Measurements from ENCODE around the gene CFHR5.
"Not testable (repeated sequence)": the region's sequence is repeated elsewhere in the genome, so short reads cannot be mapped to it uniquely, and the experiment has no call there.

CFHR5 gene

GRCh38 chr1:196977278-196977677 is at the start of gene CFHR5:
Gene CFHR5, plus strand, starts transcription at chr1:196977556. Its CDS starts 109 bp downstream, at chr1:196977665.
- DNase-seq, result no peak

- not testable (repeated sequence) for DNase-seq
Measured at GRCh38 chr1:196932853-196933252, 44.5 kb upstream of the CFHR5 start.

DNA sequence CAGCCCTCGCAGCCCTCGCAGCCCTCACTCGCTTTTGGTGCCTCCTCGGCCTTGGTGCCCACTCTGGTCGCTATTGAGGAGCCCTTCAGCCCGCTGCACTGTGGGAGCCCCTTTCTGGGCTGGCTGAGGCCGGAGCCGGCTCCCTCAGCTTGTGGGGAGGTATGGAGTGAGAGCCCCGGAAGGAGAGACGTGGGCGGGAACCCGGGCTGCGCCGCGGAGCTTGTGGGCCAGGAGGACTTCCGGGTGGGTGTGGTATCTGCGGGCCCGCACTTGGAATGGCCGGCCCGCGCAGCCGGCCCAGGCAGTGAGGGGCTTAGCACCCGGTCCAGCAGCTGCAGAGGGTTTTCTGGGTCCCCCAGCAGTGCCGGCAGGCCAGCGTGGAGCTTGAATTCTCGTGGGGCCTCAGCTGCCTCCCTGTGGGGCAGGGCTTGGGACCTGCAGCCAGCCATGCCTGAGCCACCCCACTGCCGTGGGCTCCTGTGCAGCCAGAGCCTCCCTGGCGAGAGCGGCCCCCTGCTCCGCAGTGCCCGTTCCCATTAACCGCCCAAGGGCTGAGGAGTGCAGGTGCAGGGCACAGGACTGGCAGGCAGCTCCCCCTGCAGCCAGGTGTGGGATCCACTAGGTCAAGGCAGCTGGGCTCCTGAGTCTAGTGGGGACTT is 43.7 kb upstream of the CFHR5 start:
- DNase-seq, result no peak

DNA sequence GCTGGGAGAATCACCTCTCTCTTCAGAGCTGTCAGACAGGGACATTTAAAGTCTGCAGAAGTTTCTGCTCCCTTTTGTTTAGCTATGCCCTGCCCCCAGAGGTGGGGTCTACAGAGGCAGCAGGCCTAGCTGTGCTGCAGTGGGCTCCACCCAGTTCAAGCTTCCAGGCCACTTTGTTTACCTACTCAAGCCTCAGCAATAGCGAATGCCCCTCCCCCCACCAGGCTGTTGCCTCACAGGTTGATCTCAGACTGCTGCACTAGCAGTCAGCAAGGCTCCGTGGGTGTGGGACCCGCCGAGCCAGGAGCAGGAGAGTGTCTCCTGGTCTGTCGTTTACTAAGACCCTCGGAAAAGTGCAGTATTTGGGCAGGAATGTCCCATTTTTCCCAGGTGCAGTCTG is 35.9 kb upstream of the CFHR5 start:
- DNase-seq, result not testable (repeated sequence)

DNA sequence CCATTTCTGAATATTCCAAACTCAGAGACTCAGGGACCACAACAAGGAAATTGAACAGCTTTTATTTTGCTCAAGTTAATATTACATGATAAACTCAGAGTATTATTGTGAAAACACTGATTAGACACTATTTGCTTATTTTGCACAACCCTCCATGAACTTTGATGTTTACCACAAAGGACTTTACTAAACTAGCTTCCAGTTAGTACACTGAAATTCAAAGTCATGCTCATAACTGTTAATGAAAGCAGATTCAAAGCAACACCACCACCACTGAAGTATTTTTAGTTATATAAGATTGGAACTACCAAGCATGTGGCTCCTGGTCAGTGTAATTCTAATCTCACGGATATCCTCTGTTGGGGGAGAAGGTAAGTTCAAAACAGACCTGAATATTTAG is 33.8 kb upstream of the CFHR5 start, which contains the start of gene CFHR2:
Gene CFHR2 (plus strand): TSS at position 171 of the 400 bp plus-strand sequence. CDS start 143 bp downstream, at position 314.
- DNase-seq, result not testable (repeated sequence)

- no peak for DNase-seq
Measured at GRCh38 chr1:196951711-196952394, 25.5 kb upstream of the CFHR5 start.

GRCh38 chr1:196954778-196955177 is 22.6 kb upstream of the CFHR5 start:
- no peak for DNase-seq

- no peak for DNase-seq
Measured at GRCh38 chr1:196955926-196956325, 21.4 kb upstream of the CFHR5 start.

- DNase-seq, result no peak
Measured at GRCh38 chr1:196960854-196961253, 16.5 kb upstream of the CFHR5 start.

- no peak for DNase-seq
Measured at GRCh38 chr1:196970182-196970581, 7.2 kb upstream of the CFHR5 start.

DNA sequence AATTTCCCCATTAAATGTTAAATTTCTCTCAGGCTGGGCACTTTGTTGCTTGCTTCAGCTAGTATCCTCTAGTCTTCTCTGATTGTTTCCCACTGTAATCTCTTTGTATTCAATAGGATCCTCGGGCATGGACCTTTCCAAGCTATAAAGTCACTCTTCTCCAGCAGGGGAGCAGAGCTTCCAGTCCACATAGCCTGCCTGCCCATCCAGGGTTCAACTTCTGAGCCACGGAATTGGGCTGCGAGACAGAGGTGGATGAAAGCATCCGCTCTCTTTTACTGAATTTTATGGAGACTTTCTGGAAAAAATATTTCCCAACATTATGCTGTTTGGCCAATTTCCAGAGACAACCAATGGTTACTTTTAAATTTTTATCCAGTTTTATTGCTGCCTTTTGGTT is 1.1 kb upstream of the CFHR5 start:
- DNase-seq, result no peak

DNA sequence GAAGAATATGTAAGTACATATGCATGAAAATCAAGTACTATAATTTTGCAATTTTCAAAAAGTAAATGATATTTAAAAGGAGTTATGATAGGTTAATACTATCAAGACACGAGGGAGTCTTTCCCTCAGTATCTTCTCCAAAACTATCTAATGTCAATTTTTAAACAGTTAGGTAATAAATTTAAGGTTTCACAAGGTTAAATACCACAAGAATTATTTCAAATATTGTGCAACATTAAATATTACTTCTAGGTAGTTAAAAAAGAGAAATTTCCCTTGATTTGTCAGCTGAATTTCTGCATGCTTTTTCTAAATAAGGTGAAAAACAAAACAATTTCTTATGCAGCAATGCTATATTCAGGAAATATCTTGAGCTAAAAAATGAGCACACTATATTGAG is 3.5 kb downstream of the CFHR5 start:
- no peak for DNase-seq

DNA sequence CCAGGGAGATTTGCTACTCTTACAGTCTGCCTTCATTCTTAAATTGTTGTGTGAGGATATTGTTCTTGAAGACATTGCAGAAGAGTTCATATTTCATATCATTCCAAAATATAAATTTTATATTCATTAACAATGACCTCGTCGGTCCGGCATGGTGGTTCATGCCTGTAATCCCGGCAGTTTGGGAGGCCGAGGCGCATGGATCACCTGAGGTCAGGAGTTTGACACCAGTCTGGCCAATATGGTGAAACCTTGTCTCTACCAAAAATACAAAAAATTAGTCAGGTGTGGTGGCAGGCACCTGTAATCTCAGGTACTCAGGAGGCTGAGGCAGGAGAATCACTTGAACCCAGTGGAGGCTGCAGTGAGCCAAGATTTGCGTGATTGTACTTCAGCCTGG is 4.9 kb downstream of the CFHR5 start:
- not testable (repeated sequence) for DNase-seq

DNA sequence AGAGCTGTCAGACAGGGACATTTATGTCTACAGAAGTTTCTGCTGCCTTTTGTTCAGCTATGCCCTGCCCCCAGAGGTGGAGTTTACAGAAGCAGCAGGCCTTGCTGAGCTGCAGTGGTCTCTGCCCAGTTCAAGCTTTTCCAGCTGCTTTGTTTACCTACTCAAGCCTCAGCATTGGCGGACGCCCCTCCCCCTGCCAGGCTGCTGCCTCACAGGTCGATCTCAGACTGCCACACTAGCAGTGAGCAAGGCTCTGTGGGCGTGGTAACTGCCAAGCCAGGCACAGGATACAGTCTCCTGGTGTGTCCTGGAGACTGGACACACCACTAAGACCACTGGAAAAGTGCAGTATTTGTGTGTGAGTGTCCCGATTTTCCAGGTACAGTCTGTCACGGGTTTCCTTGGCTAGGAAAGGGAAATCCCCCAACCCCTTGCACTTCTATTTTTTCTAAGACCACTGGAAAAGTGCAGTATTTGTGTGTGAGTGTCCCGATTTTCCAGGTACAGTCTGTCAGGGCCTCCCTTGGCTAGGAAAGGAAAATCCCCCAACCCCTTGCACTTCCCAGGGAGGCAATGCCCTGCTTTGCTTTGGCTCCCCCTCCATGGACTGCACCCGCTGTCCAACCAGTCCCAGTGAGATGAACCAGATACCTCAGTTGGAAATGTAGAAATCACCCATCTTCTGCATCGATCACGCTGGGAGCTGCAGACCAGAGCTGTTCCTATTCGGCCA is 14.7 kb downstream of the CFHR5 start:
- DNase-seq, result not testable (repeated sequence)

- no peak for DNase-seq
Measured at GRCh38 chr1:196993916-196994315, 16.6 kb downstream of the CFHR5 start.

- DNase-seq, result no peak
Measured at GRCh38 chr1:196997423-196997822, 20.1 kb downstream of the CFHR5 start.

- DNase-seq, result no peak
Measured at GRCh38 chr1:197001828-197002227, 24.5 kb downstream of the CFHR5 start.

DNA sequence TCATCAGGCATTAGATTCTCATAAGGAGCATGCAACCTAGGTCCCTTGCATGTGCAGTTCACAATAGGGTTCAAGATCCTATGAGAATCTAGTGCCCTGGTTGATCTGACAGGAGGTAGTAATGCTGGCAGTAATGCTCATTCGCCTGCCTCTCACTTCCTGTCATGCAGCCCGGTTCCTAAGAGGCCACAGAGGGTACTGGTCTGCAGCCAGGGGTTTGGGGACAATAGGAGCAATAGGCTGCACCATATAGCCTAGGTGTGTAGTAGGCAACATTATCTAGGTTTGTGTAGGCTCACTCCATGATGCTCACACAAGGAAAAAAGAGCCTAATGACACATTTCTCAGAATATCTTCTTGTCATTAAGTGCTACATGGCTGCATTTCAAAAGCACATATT is 25.8 kb downstream of the CFHR5 start:
- no peak for DNase-seq

DNA sequence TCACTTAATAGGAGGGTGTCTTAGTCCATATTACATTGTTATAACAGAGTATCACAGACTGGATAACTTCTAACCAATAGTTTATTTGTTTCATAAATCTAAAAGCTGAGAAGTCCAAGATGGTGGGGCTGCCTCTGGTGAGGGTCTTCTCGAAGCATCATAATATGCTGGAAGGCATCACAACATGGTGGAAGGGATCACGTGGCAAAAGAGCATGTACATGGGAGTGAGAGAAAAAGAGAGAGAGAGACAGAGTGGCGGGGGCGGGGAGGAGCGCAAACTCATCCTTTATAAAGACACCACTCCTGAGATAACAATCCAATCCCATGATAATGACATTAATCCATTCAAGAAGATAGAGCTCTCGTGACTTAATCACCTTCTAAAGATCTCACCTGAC is 31.5 kb downstream of the CFHR5 start:
- DNase-seq, result no peak

- no peak for DNase-seq
Measured at GRCh38 chr1:197011614-197012013, 34.3 kb downstream of the CFHR5 start.

GRCh38 chr1:197013234-197013633 is 35.9 kb downstream of the CFHR5 start:
- no peak for DNase-seq

GRCh38 chr1:197016751-197017150 is 39.4 kb downstream of the CFHR5 start:
- DNase-seq, result no peak

GRCh38 chr1:197017558-197018146 is 40.3 kb downstream of the CFHR5 start:
- no peak for DNase-seq
